A673 (cell line): ENCODE results near the gene GNAT2. TPM values are rescaled to one million over a fixed set of nuclear protein-coding genes. Genes with fewer than 3 reads are reported as not detected.

Experiments
- BruUV-seq: library from RNA; stranded (reverse); fragments of 400-500 nt; replicated peaks from 2 replicates; lab custom pipeline; 2021; lab: Mats Ljungman, UMichigan
- CTCF ChIA-PET: fragments of 300-600 bp; sonication (Branson Sonifier 250); formaldehyde crosslinking; loops from one replicate; lab custom pipeline; 2022; ENCODE audit warnings: antibody characterized with exemption; lab: Charles Lee
- POLR2A ChIA-PET: fragments of 300-600 bp; sonication (Branson Sonifier 250); formaldehyde crosslinking; loops from one replicate; lab custom pipeline; 2022; ENCODE audit warnings: antibody characterized with exemption; ENCODE audit not compliant: low non-redundant PET; lab: Charles Lee
- DNase-seq: peaks from one replicate; pipeline ENCODE4 v3.0.0-alpha.2; 2015; ENCODE audit warnings: low spot score
- H3K27ac ChIP-seq: fragments of 200-600 bp; sonication (generic); 2 replicates; pipeline ENCODE4 v1.5.1; 2016; ENCODE audit warnings: mixed run types, low read depth, mild to moderate bottlenecking, mixed read lengths, antibody characterized with exemption, low read length; ENCODE audit not compliant: poor library complexity, severe bottlenecking
- H3K27me3 ChIP-seq: fragments of 200-600 bp; sonication (generic); replicated peaks from 2 replicates; pipeline ENCODE4 v1.6.1; 2017; ENCODE audit warnings: mixed run types, low read depth, mild to moderate bottlenecking, mixed read lengths, antibody characterized with exemption, low read length; ENCODE audit not compliant: insufficient read depth, poor library complexity
- H3K36me3 ChIP-seq: fragments of 200-600 bp; sonication (generic); 2 replicates; pipeline ENCODE4 v1.6.1; 2016; ENCODE audit warnings: mixed run types, mild to moderate bottlenecking, mixed read lengths, antibody characterized with exemption, low read length; ENCODE audit not compliant: insufficient read depth, poor library complexity, severe bottlenecking
- H3K4me1 ChIP-seq: fragments of 200-600 bp; sonication (generic); 2 replicates; pipeline ENCODE4 v1.6.1; 2017; ENCODE audit warnings: mixed run types, mild to moderate bottlenecking, mixed read lengths, antibody characterized with exemption, low read length; ENCODE audit not compliant: insufficient read depth, poor library complexity, severe bottlenecking
- H3K4me3 ChIP-seq: fragments of 200-600 bp; sonication (generic); 2 replicates; pipeline ENCODE4 v1.5.1; 2016; ENCODE audit warnings: low read depth, mixed run types, mild to moderate bottlenecking, mixed read lengths, low read length; ENCODE audit not compliant: poor library complexity, severe bottlenecking
- H3K9me3 ChIP-seq: fragments of 200-600 bp; sonication (generic); 2 replicates; pipeline ENCODE4 v1.6.1; 2016; ENCODE audit warnings: mixed run types, low read depth, mild to moderate bottlenecking, mixed read lengths, antibody characterized with exemption, low read length; ENCODE audit not compliant: poor library complexity, severe bottlenecking
- CTCF ChIP-seq: fragments of 300-800, 200-600 bp; sonication (generic); conservative IDR thresholded peaks from 2 replicates; pipeline ENCODE4 v1.5.1; 2017; ENCODE audit warnings: low read depth, mild to moderate bottlenecking, antibody characterized with exemption, low read length, moderate library complexity, mixed read lengths
- EZH2 ChIP-seq: fragments of 200-600 bp; sonication (generic); IDR thresholded peaks from 2 replicates; pipeline ENCODE4 v1.6.1; 2017; ENCODE audit warnings: borderline replicate concordance, low read depth, mild to moderate bottlenecking, mixed read lengths, antibody characterized with exemption, low read length; ENCODE audit not compliant: poor library complexity, severe bottlenecking
- intact Hi-C: fragments of 100-400 bp; cut with micrococcal nuclease; formaldehyde crosslinking; loops from one replicate; pipeline ENCODE4 v1.10.0; 2022; ENCODE audit not compliant: unreplicated experiment
- total RNA-seq: library from RNA; stranded (reverse); gene quantifications from 2 replicates; pipeline ENCODE4 v1.2.3, GENCODE V29; 2021

GNAT2 gene
- total RNA-seq, 1 experiment from 2014 or later: not detected

- TF ChIP-seq EZH2 (no peak), CTCF (no peak)
- Histone ChIP-seq H3K4me3 (no peak overlapping the region), H3K27ac (peak overlapping the region; percentile 52), H3K36me3 (peaks cover 12% of the 10 kb centered on the region), H3K4me1 (peaks cover 43% of the 10 kb centered on the region), H3K9me3 (no peaks in the 10 kb centered on the region), H3K27me3 (no peaks in the 10 kb centered on the region)
- no TSS peak for BruUV-seq
- ChIA-PET POLR2A (no interaction called here), CTCF (no interaction called here)
- no peak for DNase-seq
- intact Hi-C loops: no loop called here
Measured at GRCh38 chr1:109634771-109635750, 15.6 kb upstream of the GNAT2 start.

- H3K4me1 ChIP-seq: peaks cover 40% of the 10 kb centered on the region
- POLR2A ChIA-PET: no interaction called here
- CTCF ChIA-PET: no interaction called here
- intact Hi-C loops: no loop called here
- peaks cover 19% of the 10 kb centered on the region for H3K36me3 ChIP-seq
- DNase-seq: no peak
- TF ChIP-seq EZH2: no peak
- TF ChIP-seq CTCF: no peak
- no peaks in the 10 kb centered on the region for H3K27me3 ChIP-seq
- H3K27ac ChIP-seq: peak overlapping the region; percentile 33
- H3K9me3 ChIP-seq: no peaks in the 10 kb centered on the region
- H3K4me3 ChIP-seq: no peak overlapping the region
- BruUV-seq: no TSS peak
Measured at GRCh38 chr1:109634292-109634691, 14.9 kb upstream of the GNAT2 start.

- Histone ChIP-seq H3K36me3 (peaks cover 34% of the 10 kb centered on the region), H3K9me3 (no peaks in the 10 kb centered on the region), H3K4me3 (no peak overlapping the region), H3K27me3 (no peaks in the 10 kb centered on the region), H3K4me1 (peaks cover 40% of the 10 kb centered on the region), H3K27ac (peak overlapping the region; percentile 55)
- intact Hi-C loops: no loop called here
- no peak for TF ChIP-seq CTCF
- no peak for TF ChIP-seq EZH2
- ChIA-PET CTCF (interaction anchor here (0.7 to 0.9 kb wide), 2 partner anchors 7 to 87 kb away, joined by 3 to 4 read pairs; no protein-coding TSS in a partner anchor), POLR2A (no interaction called here)
- no TSS peak for BruUV-seq
- DNase-seq: peak; percentile 70
Measured at GRCh38 chr1:109632671-109633346, 13.4 kb upstream of the GNAT2 start.
